GM18907 (cell line): ENCODE results near the gene PAX8.

Experiments
- ATAC-seq: cut with Tn5 transposase; IDR thresholded peaks from one replicate; pipeline ENCODE4 v1.9.1; 2021; ENCODE audit warnings: mild to moderate bottlenecking, moderate library complexity; ENCODE audit not compliant: unreplicated experiment

The PAX8 gene

GRCh38 chr2:113186433-113186796, 92.3 kb downstream of the PAX8 start:
- ATAC-seq = no peak

- no peak for ATAC-seq
These were observed 92.9 kb downstream of the PAX8 start for GRCh38 chr2:113185664-113186432.

- no peak for ATAC-seq
These were observed 94.0 kb downstream of the PAX8 start for GRCh38 chr2:113184531-113185230.

- no peak for ATAC-seq
These were observed 95.0 kb downstream of the PAX8 start for GRCh38 chr2:113183703-113184102.

GRCh38 chr2:113183264-113183663, 95.5 kb downstream of the PAX8 start:
- no peak for ATAC-seq

GRCh38 chr2:113182471-113183260, 96.1 kb downstream of the PAX8 start:
- no peak for ATAC-seq

- ATAC-seq = no peak
These were observed 97.3 kb downstream of the PAX8 start for GRCh38 chr2:113181258-113182051.

GRCh38 chr2:113180131-113180946, 98.4 kb downstream of the PAX8 start:
- ATAC-seq = no peak

GRCh38 chr2:113179446-113180045, 99.2 kb downstream of the PAX8 start:
- no peak for ATAC-seq

GRCh38 chr2:113178891-113179290, 99.8 kb downstream of the PAX8 start:
- no peak for ATAC-seq

GRCh38 chr2:113178069-113178746, 100.5 kb downstream of the PAX8 start:
- ATAC-seq = no peak

GRCh38 chr2:113176696-113177355, 101.9 kb downstream of the PAX8 start:
- ATAC-seq = no peak

- no peak for ATAC-seq
These were observed 102.7 kb downstream of the PAX8 start for GRCh38 chr2:113175736-113176695.

GRCh38 chr2:113175042-113175628, 103.6 kb downstream of the PAX8 start:
- peak; percentile 75 for ATAC-seq

GRCh38 chr2:113174376-113174750, 104.4 kb downstream of the PAX8 start:
- ATAC-seq = no peak

GRCh38 chr2:113173542-113174375, 105.0 kb downstream of the PAX8 start, which contains the start of gene PSD4:
Gene PSD4 (plus strand): TSS chr2:113173971. CDS start chr2:113182457, 8,486 bp downstream.
- peak; percentile 83 for ATAC-seq
